NOMO-1 treated with dmso at 0.1 percent for 144 hours (cell line): ENCODE measurements around the gene ST6GALNAC6.
"Not testable (repeated sequence)": the region's sequence is repeated elsewhere in the genome, so short reads cannot be mapped to it uniquely, and the experiment has no call there.

Source experiments
- DNase-seq: peaks from one replicate; lab custom pipeline; 2025; ENCODE audit not compliant: unreplicated experiment; lab: John Stamatoyannopoulos, UW

Gene ST6GALNAC6

DNA sequence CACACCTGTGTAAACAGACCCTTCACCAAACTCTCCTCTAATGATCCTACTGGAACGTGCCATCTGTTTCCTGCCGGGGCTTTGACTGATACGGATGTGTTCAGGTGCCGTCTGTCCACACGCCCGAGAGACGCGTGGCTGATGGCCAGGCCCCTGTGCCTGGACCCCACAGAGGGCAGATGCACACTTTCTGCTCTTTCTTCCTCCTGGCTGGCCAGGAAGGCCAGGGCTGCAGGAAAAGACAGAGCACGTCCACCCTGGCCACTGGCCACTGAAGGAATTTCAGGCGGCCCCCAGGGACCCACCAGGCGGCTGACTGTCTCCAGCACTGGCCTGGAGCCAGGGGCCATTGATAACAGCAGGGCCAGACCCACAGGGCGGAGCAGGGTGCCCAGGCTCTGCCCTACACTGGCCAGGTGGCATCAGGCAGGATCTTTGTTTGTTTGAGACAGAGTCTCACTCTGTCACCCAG lies 41.3 kb downstream of the ST6GALNAC6 start:
- DNase-seq = no peak

DNA sequence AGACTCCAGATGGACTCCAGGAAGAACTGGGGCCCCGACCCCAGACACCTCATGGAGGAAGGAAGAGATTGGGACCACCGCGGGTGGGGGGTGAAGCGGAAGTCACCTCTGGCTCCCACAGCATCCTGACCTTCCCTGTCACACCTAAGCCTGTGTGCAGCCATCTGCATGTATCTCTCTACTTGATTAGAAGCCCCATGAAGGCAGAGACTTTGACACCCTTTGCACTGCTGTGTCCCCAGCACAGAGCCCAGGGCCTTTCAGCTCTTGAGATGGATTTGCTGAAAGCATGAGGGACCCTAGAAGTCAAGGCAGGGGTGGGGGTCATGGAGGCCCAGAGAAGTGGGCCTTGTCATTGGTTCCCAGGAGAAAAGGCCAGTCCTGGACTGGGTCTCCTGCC lies 42.1 kb downstream of the ST6GALNAC6 start:
- no peak for DNase-seq

DNA sequence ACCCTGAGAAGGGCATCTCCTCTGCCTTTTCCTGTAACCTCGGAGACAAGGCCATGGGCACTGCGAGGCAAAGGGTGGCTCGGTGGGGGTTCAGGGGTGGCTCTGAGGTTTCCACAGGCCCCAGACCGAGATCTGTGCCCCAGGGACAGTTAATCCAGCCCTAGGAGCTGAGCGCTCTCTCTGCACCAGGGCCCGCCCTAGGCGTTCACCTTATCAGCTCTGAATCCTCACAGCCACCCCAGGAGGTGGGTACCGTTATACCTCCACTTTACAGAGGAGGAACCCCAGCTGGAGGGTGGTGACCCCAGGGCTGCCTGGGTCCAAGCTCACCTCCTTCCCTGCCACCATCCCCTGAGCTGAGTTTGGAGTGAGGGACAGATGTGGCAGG lies 42.7 kb downstream of the ST6GALNAC6 start:
- no peak for DNase-seq

DNA sequence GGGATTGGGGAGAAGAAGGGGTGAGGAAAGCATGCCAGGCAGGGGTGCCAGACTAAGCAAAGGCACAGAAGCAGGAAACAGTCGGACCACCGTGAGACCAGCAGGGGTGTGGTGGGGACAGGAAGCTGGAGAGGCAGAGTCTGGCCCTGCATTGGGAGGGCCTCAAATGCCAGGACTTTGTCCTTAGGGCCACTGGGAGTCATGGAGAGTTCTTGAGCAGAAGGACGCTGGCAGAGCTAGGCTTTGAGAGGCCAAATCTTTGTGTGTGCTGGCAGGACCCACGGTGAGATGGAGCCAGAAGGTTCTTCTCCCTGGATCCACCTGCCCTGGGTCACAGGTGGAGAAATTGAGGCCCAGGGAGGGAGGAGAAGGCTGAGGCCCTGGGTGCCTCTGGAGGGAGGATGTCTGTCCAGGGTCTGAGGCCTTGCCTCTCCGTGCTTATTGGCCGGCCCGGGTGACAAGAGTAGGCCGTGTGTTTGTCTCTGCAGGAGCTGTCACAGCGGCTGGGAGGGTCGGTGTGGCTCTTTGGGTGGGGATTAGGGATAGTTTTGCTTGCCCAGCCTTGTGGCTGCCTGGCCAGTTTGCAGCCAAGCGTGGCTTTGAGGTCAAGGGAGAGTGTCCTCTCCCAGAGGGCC lies 43.2 kb downstream of the ST6GALNAC6 start:
- DNase-seq = no peak

DNA sequence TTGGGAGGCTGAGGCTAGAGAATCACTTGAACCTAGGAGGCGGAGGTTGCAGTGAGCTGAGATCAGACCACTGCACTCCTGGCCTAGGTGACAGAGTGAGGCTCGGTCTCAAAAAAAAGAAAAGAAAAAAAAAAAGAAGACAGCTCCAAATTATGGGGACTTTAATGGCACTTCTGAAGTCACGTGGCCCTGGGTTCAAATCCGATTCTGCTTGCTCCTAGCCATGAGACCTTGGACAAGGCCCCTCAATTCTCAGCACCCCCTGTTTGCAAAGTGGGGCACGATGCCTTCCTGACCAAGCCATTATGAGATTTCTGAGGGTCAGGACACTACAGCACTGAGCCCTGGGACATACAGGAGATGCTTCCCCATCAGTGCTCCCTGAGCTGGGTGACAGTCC lies 43.9 kb downstream of the ST6GALNAC6 start:
- DNase-seq = no peak

DNA sequence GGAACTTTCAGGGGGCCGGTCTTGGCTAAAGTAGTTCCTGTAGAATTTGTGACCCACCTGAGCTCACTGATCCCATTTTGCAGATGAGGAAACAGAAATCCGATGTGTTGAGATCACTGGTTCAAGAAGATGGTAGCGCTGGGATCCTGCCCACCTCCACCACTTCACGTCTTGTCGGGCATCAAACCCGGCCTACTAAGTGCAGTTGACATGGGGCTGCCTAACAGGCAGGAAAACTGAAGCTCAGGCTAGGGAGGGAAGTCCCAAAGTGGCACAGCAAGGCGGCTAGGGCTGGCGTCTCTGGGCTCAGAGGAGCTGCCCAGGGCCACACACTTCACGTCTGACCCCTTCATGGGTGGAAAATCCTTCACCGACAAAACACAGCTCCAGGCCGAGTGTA lies 44.4 kb downstream of the ST6GALNAC6 start:
- DNase-seq = no peak

DNA sequence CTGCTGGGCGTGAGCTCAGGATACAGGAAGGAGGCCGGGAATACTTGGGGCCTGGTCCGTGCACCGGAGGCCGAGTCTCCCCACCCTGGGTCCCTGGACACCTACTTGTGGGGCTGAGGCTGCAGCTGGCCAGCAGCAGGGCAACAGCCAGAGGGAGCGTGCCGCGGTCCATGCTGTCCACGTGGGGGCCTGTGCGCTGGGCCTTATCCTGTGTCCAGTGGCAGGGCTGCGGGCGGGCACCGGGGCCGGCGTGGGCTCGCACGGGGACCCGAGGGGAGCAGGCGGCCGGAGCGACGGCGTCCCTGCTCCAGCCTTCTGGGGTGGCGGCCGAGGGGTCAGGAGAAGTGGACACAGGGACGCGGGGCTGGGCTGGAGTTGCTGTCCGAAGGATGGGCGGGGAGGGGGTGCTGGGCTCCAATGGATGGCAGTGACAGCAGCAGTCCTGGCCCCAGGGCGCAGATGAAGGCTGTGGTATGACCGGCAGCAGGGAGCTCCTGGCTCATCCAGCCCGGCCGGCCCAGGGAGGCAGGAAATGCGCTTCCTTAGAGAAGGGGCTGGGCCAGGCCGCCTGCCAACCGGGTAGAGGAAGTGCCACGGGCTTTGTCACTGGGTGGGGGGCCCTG lies 45.1 kb downstream of the ST6GALNAC6 start, which contains the start of gene ENG:
ENG (minus strand) TSS at position 475 of the 623 bp plus-strand sequence; CDS start at position 172, 303 bp downstream.
- peak; percentile 13 for DNase-seq

DNA sequence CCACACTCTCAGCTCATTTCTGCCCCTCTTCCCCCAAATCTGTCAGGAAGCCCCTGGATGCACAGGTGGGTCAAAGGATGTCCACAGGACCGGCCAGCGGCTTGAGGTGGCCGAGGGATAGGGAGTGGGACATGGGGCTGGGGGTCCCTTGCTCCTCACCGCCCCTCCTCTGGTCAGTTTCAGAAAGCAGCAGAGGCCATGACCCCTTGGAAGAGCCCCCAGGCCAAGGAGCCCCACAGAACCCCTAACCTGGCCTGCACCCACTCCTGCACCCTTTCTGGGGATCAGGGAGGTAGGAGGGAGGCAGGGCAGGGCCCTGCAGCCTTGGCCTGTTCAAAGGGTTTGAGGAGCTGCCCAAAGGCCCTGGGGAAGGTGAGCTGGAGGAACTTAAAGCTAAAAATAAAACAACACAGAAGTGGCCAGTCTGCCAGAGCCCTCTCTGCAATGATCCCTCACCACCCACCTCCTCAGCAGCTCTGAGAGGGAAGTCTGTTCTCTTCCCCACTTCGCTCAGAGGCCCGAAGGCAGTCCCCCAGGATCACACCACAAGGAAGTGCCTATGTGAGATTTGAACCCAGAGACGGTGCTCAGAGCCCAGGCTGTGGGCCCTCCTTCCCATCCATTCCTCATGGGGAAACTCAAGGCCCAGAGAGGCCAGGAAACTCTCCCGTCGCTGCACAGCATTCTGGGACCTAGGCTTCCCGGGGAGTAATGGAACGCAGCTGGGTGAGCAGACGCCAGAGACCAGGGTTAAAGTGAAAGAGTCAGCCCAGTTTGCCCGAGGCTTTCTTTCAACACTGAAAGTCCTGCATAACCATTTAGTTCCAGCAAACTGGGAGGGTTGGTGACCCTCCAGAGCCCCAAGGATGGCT lies 45.9 kb downstream of the ST6GALNAC6 start:
- DNase-seq = no peak

DNA sequence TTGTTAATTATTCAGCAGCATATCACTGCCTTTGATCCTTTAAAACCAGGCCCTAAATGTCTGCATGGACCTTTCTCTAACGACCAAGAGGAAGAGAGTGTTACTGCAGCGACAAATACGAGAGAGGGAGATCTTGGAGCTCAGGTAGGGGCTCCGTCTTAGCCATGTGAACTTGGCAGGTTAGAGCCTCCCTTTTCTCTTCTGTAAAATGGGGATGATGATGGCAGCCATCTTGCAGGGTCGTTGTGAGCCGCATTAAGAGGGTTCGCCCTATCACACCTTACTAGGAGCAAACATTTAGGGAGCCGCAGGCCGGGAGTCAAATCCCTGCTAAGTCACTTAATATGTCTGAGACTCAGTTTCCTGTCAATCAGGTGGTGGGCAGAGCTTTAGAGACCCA lies 46.6 kb downstream of the ST6GALNAC6 start:
- no peak for DNase-seq

DNA sequence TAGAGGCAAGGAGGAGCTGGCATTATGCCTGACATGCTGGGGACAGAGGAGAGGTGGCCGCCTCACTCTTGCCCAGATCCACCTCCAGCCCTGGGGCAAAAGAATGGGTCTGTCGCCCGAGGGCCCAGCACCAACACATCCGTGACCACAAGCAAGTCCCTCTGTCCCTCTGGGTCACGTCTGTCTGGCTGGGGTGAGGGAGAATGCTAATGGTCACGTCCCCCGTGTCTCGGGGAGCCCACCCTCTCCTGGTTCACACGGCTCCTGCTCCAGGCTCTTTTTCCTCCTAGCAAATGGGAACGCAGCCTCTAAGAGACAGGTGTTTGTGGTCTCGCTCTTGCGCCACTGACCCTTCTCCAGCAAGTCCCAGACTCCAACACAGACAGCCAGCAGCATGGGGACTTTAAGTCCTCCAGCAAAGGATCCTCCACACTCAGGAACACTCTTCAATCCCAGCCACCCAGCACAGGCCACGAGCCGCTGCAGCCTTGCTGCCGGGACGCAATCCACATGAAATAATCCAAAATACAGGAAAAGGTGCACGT lies 49.0 kb downstream of the ST6GALNAC6 start:
- DNase-seq = no peak

DNA sequence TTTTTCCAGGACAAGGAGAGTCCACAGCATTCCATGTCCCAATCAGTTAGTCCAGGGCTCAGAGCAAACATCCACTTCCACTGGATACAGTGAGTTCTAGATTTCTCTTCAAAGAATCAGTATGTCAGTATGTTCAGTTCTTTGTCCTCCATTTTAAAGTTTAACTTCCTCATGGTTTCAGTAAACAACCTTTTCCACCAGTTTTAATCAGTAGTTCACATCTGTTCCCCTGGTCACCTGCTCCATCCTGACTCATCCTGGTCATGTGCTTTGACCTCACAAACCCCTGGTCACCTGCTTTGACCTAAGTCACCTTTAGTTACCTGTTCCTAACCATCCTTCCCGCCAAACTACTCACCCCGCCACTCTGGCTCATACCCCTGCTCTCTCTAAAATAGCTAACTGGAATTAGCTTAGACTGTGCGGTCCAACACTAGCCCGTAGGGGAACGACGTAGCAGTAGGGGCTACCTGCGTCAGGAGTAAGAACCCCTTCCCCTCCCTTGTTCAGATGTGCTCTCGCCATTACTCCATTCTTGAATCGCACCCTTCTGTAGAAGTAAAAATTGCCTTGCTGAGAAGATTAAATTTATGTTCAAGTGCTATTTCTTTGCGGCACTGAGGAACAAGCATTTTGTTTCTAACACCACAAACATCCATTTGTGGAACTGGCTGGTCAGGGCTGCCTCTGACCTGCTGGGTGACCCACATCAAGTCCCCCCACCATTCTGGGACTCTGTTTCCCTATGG lies 50.5 kb downstream of the ST6GALNAC6 start:
- no peak for DNase-seq

DNA sequence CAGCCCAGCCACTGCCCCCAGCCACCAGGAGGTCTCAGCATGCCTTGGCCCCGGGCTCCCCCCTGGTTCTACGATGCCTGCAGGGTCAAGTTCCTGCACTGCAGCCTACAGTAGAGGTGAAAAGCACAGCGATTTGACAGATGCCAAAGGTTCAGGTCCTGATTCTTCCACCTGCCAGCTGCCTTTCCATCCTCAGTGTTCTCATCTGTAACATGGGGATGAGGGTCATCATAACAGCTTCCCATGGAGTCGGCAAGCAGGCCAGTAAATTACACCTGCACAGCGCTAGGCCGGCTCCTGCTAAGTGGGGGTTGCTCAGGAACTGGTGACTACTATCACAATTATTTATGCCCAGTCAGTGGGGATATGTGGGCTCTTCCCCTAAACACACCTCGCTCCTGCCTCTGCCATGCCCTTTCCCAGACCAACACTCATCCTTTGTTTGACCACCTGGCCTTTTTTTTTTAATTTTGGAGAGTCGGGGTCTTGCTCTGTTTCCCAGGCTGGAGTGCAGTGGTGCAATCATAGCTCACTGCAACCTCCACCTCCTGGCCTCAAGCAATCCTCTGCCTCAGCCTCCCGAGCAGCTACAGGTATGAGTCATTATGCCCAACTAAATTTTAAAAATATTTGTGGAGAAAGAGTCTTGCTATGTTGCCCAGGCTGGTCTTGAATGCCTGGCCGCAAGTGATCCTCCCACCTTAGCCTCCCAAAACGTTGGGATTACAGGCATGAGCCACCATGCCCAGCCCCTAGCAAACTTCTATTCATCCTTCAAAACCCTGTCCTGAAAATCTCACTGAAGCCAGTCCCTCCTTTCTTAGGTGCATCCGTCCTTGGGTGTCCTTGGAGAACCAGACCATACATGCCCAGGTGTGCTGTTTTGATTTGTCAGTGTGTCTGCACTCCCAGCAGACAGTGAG lies 51.3 kb downstream of the ST6GALNAC6 start:
- DNase-seq = no peak

DNA sequence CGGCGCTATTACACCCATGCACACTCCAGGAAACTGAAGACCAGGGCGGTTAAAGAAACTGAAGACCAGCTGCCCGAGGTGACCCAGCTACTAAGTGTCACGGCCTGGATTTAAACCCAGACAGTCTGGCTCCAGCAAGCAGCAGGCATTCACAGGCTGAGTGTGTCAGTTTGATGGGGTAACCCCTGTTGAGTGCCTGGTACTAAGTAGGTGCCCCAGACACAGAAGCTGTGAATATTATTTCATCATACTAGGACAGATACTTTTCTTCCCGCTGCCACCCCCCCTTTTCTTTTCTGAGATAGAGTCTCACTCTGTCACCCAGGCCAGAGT lies 52.3 kb downstream of the ST6GALNAC6 start:
- DNase-seq = no peak

DNA sequence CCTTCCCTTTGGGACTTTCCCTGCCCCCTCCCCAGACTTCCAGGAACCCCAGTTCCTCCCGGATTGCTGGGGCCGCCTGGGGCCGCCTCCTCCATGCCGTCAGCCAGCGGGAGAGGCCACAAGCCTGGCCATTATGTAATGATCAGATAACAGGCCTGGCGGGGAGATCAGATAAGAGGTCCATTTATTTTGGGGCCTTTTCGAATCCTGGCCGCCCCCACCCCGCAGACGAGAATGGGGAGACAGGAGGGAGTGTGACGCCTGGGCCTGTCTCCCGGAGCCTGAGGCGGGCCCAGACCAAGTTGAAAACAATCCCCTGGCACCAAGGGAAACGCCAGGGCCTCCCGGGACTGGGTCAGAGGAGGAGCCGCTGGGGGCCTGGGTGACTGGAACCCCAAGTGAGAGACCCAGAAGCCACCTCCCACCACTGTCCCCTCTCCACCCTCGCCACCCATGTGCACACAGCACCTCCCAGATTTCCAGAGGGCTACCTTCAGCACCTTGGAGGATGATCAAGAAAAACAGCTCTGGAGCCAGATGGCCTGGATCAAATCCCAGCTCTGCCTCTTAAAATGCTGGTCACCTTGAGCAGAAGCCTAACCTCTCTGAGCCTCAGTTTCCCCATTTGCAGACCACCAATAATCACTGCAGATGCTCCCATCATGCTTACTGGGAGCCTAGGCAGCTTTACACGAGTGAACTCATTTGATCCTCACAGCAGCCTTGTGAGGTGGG lies 52.8 kb downstream of the ST6GALNAC6 start:
- DNase-seq = no peak

DNA sequence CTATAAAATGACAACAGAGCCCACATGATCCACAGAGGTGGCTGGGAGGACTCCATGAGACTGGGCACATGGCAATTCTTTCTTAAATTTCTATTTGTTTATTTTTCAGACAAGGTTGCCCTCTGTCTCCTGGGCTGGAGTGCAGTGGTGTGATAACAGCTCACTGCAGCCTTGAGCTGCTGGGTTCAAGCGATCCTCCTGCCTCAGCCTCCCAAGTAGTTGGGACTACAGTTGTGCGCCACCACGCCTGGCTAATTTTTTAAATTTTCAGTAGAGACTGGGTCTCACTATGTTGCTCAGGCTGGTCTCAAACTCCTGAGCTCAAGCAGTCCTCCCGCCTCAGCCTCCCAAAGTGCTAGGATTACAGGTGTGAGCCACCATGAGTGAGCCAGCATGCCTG lies 53.8 kb downstream of the ST6GALNAC6 start:
- not testable (repeated sequence) for DNase-seq

DNA sequence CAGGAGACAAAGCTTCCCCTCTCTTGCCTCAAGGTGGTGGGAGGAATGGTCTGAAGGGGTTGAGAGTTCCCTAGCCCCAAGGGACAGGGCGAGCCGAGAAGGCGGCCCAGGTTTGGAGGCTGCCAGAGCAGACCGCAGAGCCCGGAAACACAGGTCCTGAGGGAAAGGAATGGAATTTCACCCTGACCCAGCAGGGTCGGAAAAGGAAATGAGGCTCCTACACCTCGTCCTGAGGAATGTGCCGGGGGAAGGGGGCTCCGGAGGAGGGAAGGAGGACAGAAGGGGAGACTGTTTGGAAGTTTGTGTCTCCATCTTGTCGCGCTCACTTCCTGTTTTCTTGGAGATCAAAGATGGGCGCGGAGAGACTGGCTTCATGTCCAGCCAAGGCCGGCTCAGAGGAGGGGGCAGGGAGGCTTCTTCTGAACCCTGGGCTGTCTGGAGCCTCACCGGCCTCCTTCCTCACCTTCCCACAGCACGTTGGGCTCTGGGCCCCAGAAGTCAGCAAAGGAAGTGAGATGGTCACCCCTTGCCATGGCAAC lies 54.5 kb downstream of the ST6GALNAC6 start:
- DNase-seq = no peak

DNA sequence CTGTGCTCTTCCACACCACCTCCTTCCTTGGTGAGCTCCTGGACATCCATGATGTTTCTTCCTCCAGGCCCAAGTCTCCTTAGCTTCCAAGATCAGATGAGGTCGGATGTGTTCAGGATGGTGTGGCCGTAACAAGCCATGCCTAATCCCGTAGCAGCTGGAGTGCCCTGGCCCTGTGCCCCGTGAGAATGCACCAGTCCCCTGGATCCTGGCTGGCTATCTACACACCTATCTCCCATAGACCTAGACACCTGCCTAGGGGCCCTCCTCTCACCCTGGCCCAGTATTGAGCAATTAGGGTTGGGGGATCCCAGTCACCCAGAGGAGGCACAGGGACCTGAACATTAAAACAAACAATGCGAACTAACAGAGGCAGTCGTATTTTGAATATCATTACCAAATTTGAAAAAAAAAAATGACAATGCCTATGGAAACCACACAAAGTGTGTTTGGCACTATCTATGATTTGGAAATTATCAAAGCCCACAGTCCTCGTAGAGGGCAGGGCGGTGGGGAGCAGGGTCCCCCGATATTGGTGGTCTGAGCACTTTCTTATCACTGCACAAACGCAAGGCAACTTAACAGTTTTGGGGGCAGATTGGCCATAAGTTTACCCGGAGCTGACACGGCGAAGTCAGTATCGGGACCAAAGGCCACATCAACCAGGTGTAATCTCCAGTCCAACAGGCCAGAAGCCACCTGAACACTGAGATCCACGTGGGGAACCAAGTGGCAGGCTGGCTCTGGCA lies 58.1 kb downstream of the ST6GALNAC6 start:
- DNase-seq = no peak

DNA sequence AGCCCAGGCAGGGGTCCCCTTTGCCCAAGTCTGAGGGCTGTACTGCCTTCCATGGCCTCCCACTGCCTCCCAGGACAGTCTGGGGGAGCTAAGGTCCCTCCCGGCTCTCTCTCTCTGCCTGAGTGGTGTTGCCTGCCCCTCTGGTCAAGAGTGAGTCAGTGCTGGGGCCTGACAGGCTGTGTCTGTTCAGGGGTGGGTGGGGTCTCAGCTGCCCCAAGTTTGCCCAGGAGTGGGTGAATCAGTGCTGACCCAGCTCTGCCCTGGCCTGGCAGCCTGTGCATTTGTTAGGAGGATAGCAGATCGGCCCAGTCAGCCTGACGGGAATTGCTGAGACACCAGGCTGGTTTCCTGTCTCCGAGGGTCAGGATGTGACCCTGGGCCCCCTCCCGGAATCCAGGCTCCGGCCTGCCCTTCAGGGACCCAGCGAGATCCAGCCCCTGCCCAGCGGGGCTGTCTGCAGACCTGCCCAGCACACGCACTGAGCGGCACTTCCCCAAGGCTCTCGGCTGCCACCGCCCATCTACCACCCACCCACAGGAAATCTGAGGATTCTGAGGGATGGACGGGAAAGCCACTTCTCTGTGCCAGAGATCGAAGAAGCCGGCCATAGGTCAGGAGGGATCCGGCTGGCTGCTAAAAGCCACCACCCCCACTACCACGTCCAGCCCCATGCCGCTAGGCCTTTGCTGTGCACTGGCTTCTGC lies 60.9 kb downstream of the ST6GALNAC6 start:
- no peak for DNase-seq
